Measurements from ENCODE around the gene ZXDC. TPM values are rescaled to one million over a fixed set of nuclear protein-coding genes. Genes with fewer than 3 reads are reported as not detected.

Gene ZXDC
- total RNA-seq, 4 donors from 2014 or later = 18.5 to 57.9 (median 33.5) TPM

DNA sequence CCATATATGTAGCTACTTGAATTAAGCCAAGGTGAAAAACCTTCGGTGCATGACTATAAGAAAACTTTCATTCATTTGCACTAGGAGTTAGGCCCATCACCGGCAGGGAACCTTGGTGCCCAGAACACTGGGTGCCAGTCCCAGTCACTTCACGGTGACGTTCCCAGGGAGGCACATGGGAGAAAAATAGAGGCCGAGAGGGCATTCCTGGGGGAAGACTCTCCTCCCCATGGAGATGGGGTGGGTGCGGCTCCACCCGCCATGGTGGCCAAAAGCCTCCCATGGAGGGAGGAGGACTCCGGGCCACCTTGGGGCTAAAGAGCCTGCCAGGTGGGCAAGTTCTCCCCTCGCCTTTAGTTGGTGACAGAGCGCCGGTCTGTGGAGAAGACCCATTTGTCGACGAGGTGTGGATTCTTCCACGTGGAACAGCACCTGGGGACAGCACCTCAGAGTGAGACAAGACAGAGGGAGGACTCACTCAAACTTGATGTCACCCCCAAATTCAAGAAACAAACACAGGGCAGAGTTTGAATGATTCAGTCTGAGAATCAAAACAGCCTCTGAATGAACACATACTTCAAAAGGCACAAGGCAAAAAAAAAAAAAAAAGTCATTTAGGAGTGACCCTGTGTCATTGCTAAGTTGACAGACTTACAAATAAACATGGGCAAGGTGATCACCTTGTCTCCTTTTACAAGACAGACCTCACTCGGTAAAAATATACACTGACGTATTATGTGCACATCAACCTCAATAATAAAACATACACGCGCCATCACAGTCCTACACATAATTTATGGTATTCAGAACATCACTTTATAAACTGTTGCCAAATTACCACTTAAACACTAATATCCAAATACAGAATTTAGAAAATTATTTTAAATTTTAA, 38.6 kb downstream of the ZXDC start:
- intact Hi-C loops (cut with DNase I; ENCODE audit: low total_unique reads) = no loop called here
- Histone ChIP-seq H3K27ac (no peak overlapping the region), H3K4me1 (no peaks in the 10 kb centered on the region), H3K27me3 (no peaks in the 10 kb centered on the region), H3K4me3 (no peak overlapping the region), H3K9me3 (no peaks in the 10 kb centered on the region), H3K36me3 (no peaks in the 10 kb centered on the region)
- TF ChIP-seq, protein P1, sequence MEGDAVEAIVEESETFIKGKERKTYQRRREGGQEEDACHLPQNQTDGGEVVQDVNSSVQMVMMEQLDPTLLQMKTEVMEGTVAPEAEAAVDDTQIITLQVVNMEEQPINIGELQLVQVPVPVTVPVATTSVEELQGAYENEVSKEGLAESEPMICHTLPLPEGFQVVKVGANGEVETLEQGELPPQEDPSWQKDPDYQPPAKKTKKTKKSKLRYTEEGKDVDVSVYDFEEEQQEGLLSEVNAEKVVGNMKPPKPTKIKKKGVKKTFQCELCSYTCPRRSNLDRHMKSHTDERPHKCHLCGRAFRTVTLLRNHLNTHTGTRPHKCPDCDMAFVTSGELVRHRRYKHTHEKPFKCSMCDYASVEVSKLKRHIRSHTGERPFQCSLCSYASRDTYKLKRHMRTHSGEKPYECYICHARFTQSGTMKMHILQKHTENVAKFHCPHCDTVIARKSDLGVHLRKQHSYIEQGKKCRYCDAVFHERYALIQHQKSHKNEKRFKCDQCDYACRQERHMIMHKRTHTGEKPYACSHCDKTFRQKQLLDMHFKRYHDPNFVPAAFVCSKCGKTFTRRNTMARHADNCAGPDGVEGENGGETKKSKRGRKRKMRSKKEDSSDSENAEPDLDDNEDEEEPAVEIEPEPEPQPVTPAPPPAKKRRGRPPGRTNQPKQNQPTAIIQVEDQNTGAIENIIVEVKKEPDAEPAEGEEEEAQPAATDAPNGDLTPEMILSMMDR (IDR thresholded peaks at IDR 0.05) = no peak
- no peak for TF ChIP-seq POLR2A (IDR thresholded peaks at IDR 0.05)
- DNase-seq = peak in 1 of 2 donors; percentile 7

DNA sequence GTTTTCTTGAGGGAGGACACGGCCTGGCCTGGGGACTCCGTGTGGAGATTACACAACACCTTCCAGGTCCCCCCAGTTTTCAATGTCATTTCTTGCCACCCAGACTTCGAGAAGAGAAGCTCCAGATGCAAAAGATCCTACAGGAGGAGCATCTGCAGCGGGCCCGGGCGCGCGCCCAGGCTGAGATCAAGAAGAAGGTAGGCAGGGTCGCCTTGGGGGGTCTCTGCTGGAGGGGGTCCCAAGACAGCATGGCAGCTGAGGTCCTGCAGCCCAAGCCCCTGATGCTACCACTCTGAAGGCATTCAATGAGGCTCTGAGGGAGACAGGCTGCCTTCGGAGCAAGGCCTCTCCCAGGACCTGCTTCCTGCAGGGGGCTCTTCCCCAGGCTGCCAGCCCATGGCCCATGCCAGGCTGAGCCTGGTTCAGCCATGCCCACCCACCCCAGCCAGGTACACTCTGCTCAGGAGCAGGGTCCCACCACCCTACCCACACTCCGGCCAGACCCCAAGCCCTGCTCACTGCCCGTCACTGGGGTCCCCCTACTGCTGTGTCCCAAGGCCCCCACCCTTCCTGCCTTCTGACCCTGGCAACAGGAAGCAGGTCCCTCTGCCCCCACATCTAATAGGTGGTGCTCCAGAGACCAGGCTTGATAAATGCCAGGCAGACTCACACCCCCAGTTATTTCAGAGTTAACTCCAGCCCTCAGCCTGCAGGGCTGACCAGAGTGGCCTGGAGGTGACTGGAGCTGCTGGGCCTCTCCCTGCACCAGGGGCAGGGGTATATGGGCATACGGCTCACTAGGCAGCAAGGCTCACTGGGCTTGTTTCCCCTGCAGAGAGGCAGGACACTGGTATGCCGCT, 40.0 kb downstream of the ZXDC start:
- peak in 1 of 2 donors; percentile 5 for DNase-seq
- no peaks in the 10 kb centered on the region for H3K36me3 ChIP-seq

DNA sequence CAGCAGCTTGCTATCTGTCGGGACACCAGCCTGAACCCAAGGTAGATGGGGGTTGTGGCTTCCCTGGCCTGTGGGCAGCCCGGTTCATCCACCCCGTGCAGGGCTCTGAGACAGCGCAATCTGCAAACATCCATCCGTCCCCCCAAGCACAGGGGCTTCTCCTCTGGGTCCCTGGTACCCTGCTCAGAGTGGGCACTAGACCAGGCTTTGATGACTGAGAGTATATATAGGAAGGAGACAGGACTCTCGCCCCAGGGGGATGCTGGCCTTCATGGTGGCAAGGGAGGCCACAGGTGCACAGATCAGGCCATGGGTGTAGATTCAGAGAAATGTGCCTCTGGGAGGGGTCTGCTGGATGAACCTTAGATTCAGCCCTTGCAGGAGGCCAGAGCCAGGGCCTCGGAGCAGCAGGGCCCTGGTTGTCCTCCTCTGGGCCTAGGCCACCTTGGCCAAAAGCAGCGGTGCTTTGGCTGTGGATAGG, 40.7 kb downstream of the ZXDC start:
- Histone ChIP-seq H3K4me1 (no peaks in the 10 kb centered on the region), H3K9me3 (peaks cover 0 to 7% of the 10 kb centered on the region in 2 donors), H3K36me3 (no peaks in the 10 kb centered on the region), H3K27me3 (no peaks in the 10 kb centered on the region), H3K4me3 (no peak overlapping the region), H3K27ac (no peak overlapping the region)
- no peak for TF ChIP-seq POLR2A (IDR thresholded peaks at IDR 0.05)
- TF ChIP-seq, protein P1 (IDR thresholded peaks at IDR 0.05) = no peak
- DNase-seq = no peak
- intact Hi-C loops (cut with DNase I; ENCODE audit: low total_unique reads) = no loop called here

More for the DNA sequence above, 40.0 kb downstream of the ZXDC start:
- Histone ChIP-seq H3K9me3 (peaks cover 0 to 7% of the 10 kb centered on the region in 2 donors), H3K4me3 (no peak overlapping the region), H3K4me1 (no peaks in the 10 kb centered on the region), H3K27ac (no peak overlapping the region), H3K27me3 (no peaks in the 10 kb centered on the region)
- intact Hi-C loops (cut with DNase I; ENCODE audit: low total_unique reads) = no loop called here
- TF ChIP-seq, protein P1 (IDR thresholded peaks at IDR 0.05) = no peak
- TF ChIP-seq POLR2A (IDR thresholded peaks at IDR 0.05) = no peak

DNA sequence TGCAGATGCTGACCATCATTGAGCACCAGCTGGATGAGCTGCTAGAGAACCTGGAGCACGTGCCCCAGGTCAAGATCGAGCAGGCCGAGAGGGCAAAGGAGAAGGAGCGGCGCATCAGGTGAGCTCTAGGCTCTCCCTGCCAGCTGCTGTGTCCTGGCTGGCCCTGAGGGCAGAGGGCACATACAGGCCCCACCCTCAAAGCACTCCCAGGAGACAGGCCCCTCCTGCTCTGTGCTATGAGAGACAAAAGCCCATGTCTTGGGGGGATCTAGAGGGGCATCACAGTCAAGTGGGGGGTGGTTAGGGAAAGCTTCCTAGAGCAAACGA, 41.5 kb downstream of the ZXDC start:
- no peak for DNase-seq

More for the DNA sequence above, 41.5 kb downstream of the ZXDC start:
- H3K9me3 ChIP-seq = peaks cover 0 to 7% of the 10 kb centered on the region in 2 donors
- H3K4me3 ChIP-seq = no peak overlapping the region
- intact Hi-C loops (cut with DNase I; ENCODE audit: low total_unique reads) = no loop called here
- H3K27ac ChIP-seq = no peak overlapping the region
- no peaks in the 10 kb centered on the region for H3K4me1 ChIP-seq
- H3K36me3 ChIP-seq = no peaks in the 10 kb centered on the region
- no peaks in the 10 kb centered on the region for H3K27me3 ChIP-seq
- TF ChIP-seq POLR2A (IDR thresholded peaks at IDR 0.05) = no peak
- TF ChIP-seq, protein P1 (IDR thresholded peaks at IDR 0.05) = no peak

Data from uterus (tissue), 4 donors.